ENCODE data around the gene FBXO24.

- TF ChIP-seq CTCF (IDR thresholded peaks at IDR 0.05) (peak in 3 of 5 experiments; percentile 4 to 31 (median 7)), POLR2A (IDR thresholded peaks at IDR 0.05) (peak; percentile 99), POLR2AphosphoS5 (IDR thresholded peaks at IDR 0.05) (peak; percentile 98 to 99 (median 99)), EP300 (IDR thresholded peaks at IDR 0.05; ENCODE audit: low read depth) (peak; percentile 74)
Measured at GRCh38 chr7:100585511-100586265, 440 bp upstream of the FBXO24 start, which contains the start of gene LRCH4.
